ENCODE results near the gene FGD1.

GRCh38 chrX:54529552-54530356 is 33.7 kb upstream of the FGD1 start, which contains the start of gene GNL3L:
- TF ChIP-seq CTCF (IDR thresholded peaks at IDR 0.05) (no peak), POLR2A (IDR thresholded peaks at IDR 0.05) (peak; percentile 47), EP300 (IDR thresholded peaks at IDR 0.05) (no peak)

Data from ovary (tissue), 3 donors.